ENCODE results near the gene TGM5. TPM values are rescaled to one million over a fixed set of nuclear protein-coding genes. Genes with fewer than 3 reads are reported as not detected.

The TGM5 gene
- total and polyA plus RNA-seq, 2 donors (not counting 1 experiment from before 2014, with no cell fraction given), result 0.42 TPM; not detected in 1

- H3K27me3 Mint-ChIP-seq, result no peaks in the 10 kb centered on the region
- peaks cover 13 to 15% of the 10 kb centered on the region in 2 donors for H3K4me1 ChIP-seq (ENCODE audit: control insufficient read depth in 2 of 2, insufficient read depth in 2 of 2, low read length in 2 of 2)
- no peak overlapping the region for H3K4me2 ChIP-seq (replicated peaks; ENCODE audit: low read depth, low read length, poor library complexity, severe bottlenecking)
- no peak overlapping the region for H3K27ac Mint-ChIP-seq
- H3K79me2 ChIP-seq (ENCODE audit: control insufficient read depth, insufficient read depth, low read length), result no peaks in the 10 kb centered on the region
- no peaks in the 10 kb centered on the region for H4K20me1 ChIP-seq (ENCODE audit: control insufficient read depth, insufficient read depth, low read length, poor library complexity, severe bottlenecking)
- no peak overlapping the region for H3K9ac ChIP-seq (ENCODE audit: low read length)
- ATAC-seq (ENCODE audit: low read depth), result no peak
- intact Hi-C loops (cut with micrococcal nuclease), result no loop called here
- POLR2A ChIA-PET, result no interaction called here
- H3K27ac ChIP-seq (ENCODE audit: low read length in 2 of 2), result no peak overlapping the region
- no peaks in the 10 kb centered on the region for H3K36me3 ChIP-seq (replicated peaks in 1 of 2; ENCODE audit: control extremely low read depth in 1 of 2, control insufficient read depth in 1 of 2, extremely low read depth in 1 of 2, insufficient read depth in 2 of 2, low read length in 1 of 2)
- no peak overlapping the region for H2AFZ ChIP-seq (ENCODE audit: insufficient read depth, low read depth, low read length, poor library complexity, severe bottlenecking)
- no peak overlapping the region for H3K4me3 ChIP-seq (ENCODE audit: control extremely low read depth in 1 of 5, extremely low read depth in 1 of 5, insufficient read depth in 1 of 5, low read depth in 2 of 5, low read length in 4 of 5)
- no peaks in the 10 kb centered on the region for H3K27me3 ChIP-seq (replicated peaks in 1 of 4; ENCODE audit: control extremely low read depth in 1 of 4, control insufficient read depth in 3 of 4, insufficient read depth in 4 of 4, low read length in 3 of 4)
- no peak for DNase-seq
- TF ChIP-seq, protein P1, sequence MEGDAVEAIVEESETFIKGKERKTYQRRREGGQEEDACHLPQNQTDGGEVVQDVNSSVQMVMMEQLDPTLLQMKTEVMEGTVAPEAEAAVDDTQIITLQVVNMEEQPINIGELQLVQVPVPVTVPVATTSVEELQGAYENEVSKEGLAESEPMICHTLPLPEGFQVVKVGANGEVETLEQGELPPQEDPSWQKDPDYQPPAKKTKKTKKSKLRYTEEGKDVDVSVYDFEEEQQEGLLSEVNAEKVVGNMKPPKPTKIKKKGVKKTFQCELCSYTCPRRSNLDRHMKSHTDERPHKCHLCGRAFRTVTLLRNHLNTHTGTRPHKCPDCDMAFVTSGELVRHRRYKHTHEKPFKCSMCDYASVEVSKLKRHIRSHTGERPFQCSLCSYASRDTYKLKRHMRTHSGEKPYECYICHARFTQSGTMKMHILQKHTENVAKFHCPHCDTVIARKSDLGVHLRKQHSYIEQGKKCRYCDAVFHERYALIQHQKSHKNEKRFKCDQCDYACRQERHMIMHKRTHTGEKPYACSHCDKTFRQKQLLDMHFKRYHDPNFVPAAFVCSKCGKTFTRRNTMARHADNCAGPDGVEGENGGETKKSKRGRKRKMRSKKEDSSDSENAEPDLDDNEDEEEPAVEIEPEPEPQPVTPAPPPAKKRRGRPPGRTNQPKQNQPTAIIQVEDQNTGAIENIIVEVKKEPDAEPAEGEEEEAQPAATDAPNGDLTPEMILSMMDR (IDR thresholded peaks at IDR 0.05), result no peak
- TF ChIP-seq EZH2 (IDR thresholded peaks at IDR 0.05; ENCODE audit: borderline replicate concordance, insufficient read depth, low read depth, low read length, poor library complexity, severe bottlenecking), result no peak
- CTCF ChIA-PET, result no interaction called here
- peaks cover 28% of the 10 kb centered on the region for H3K4me1 Mint-ChIP-seq
- H3K9me3 Mint-ChIP-seq (ENCODE audit: insufficient read depth), result no peaks in the 10 kb centered on the region
- H3K9me3 ChIP-seq (ENCODE audit: control extremely low read depth in 1 of 3, control insufficient read depth in 2 of 3, insufficient read depth in 1 of 3, low read length in 2 of 3), result no peaks in the 10 kb centered on the region
- no peak overlapping the region for H3K4me3 Mint-ChIP-seq
- WGBS (ENCODE audit: insufficient coverage), result 56% methylated on average over 1 of the region's 2 CpGs
Measured at GRCh38 chr15:43249236-43249635, 17.5 kb downstream of the TGM5 start.

DNA sequence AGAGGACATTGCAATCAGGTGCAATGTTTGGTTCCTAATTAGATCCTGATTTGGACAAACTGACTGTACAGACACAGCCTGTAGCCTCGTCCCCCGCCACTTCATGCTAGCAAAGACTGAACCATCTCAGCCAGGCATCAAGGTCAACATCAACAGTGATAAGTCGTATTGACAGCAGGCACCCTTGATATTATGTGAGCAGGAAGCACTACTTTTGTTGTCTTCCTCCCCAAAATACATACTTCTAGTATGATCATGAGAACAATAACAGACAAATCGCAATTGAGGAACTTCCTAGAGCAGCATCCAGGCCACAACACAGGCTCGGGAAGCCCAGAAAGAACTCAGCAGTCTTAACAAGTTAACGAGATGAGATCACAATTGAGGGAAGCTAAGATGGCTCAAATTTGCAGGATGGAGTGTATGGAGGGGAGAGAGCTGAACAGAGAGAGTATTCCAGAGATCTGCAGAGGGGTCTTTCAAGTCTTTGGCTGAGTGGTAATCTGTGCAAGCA lies 20.4 kb downstream of the TGM5 start:
- POLR2A ChIA-PET, result no interaction called here

More for the DNA sequence above, 20.4 kb downstream of the TGM5 start:
- no peaks in the 10 kb centered on the region for H3K36me3 ChIP-seq (replicated peaks in 1 of 2; ENCODE audit: control extremely low read depth in 1 of 2, control insufficient read depth in 1 of 2, extremely low read depth in 1 of 2, insufficient read depth in 2 of 2, low read length in 1 of 2)
- H3K9ac ChIP-seq (ENCODE audit: low read length), result no peak overlapping the region
- H4K20me1 ChIP-seq (ENCODE audit: control insufficient read depth, insufficient read depth, low read length, poor library complexity, severe bottlenecking), result no peaks in the 10 kb centered on the region
- no peaks in the 10 kb centered on the region for H3K79me2 ChIP-seq (ENCODE audit: control insufficient read depth, insufficient read depth, low read length)
- Mint-ChIP-seq H3K4me1 (peaks cover 11% of the 10 kb centered on the region), H3K4me3 (no peak overlapping the region), H3K27me3 (peaks cover 2% of the 10 kb centered on the region), H3K9me3 (ENCODE audit: insufficient read depth) (no peaks in the 10 kb centered on the region), H3K27ac (no peak overlapping the region)
- DNase-seq (no peak), ATAC-seq (ENCODE audit: low read depth) (no peak)
- 62% methylated on average over 4 of the region's 6 CpGs for WGBS (ENCODE audit: insufficient coverage)
- intact Hi-C loops (cut with micrococcal nuclease), result no loop called here
- H3K4me2 ChIP-seq (replicated peaks; ENCODE audit: low read depth, low read length, poor library complexity, severe bottlenecking), result no peak overlapping the region
- H3K27me3 ChIP-seq (replicated peaks in 1 of 4; ENCODE audit: control extremely low read depth in 1 of 4, control insufficient read depth in 3 of 4, insufficient read depth in 4 of 4, low read length in 3 of 4), result peaks cover 0 to 4% (median 0%) of the 10 kb centered on the region in 4 experiments
- H2AFZ ChIP-seq (ENCODE audit: insufficient read depth, low read depth, low read length, poor library complexity, severe bottlenecking), result no peak overlapping the region
- CTCF ChIA-PET, result no interaction called here
- no peaks in the 10 kb centered on the region for H3K4me1 ChIP-seq (ENCODE audit: control insufficient read depth in 2 of 2, insufficient read depth in 2 of 2, low read length in 2 of 2)
- no peak overlapping the region for H3K27ac ChIP-seq (ENCODE audit: low read length in 2 of 2)
- H3K9me3 ChIP-seq (ENCODE audit: control extremely low read depth in 1 of 3, control insufficient read depth in 2 of 3, insufficient read depth in 1 of 3, low read length in 2 of 3), result no peaks in the 10 kb centered on the region
- no peak overlapping the region for H3K4me3 ChIP-seq (ENCODE audit: control extremely low read depth in 1 of 5, extremely low read depth in 1 of 5, insufficient read depth in 1 of 5, low read depth in 2 of 5, low read length in 4 of 5)
- TF ChIP-seq, protein P1 (IDR thresholded peaks at IDR 0.05), result no peak
- no peak for TF ChIP-seq EZH2 (IDR thresholded peaks at IDR 0.05; ENCODE audit: borderline replicate concordance, insufficient read depth, low read depth, low read length, poor library complexity, severe bottlenecking)
